Upper lobe of left lung (tissue), 4 donors: Measurements from ENCODE around the gene MYO7A.

ENCODE experiments used
- EP300 ChIP-seq, 4 donors: sonication (generic); formaldehyde crosslinking; IDR thresholded peaks; one replicate each; pipeline ENCODE4 v1.5.1; 2017; ENCODE audit warnings: antibody characterized with exemption in 4 of 4, control low read depth in 2 of 4
- POLR2A ChIP-seq, 4 donors: fragments of 450-650 bp; IDR thresholded peaks; one replicate each; pipeline ENCODE4 v1.5.1; 2016 to 2017; ENCODE audit warnings: antibody characterized with exemption in 4 of 4, mild to moderate bottlenecking in 2 of 4
- POLR2AphosphoS5 ChIP-seq, 2 donors: sonication (generic); formaldehyde crosslinking; IDR thresholded peaks; one replicate each; pipeline ENCODE4 v1.5.1; 2017; ENCODE audit warnings: antibody characterized with exemption in 2 of 2
- TF ChIP-seq, protein P1 (sequence below), 6 experiments: fragments of 450-650 bp in 4 of 6; fragments of 200-600 bp in 2 of 6; sonication (generic) in 2 of 6; IDR thresholded peaks; one replicate each; pipeline ENCODE4 v1.5.1; 2016 to 2019; ENCODE audit warnings: antibody characterized with exemption in 6 of 6

DNA sequence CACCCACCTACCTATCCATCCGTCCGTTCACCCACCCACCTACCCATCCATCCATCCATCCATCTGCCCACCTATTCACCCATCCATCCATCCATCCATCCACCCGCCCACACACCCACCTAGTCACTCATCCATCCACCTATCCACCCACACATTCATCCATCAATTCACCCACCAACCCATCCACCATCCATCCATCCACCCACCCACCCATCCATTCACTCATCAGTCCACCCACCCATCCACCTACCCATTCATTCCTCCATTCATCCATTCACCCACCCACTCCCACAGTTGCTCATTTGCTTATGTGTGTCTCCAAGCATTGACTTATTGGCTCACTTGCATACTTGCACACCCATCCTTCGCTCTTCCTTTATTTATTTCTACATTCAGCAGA lies 50.1 kb downstream of the MYO7A start:
- TF ChIP-seq, protein P1, sequence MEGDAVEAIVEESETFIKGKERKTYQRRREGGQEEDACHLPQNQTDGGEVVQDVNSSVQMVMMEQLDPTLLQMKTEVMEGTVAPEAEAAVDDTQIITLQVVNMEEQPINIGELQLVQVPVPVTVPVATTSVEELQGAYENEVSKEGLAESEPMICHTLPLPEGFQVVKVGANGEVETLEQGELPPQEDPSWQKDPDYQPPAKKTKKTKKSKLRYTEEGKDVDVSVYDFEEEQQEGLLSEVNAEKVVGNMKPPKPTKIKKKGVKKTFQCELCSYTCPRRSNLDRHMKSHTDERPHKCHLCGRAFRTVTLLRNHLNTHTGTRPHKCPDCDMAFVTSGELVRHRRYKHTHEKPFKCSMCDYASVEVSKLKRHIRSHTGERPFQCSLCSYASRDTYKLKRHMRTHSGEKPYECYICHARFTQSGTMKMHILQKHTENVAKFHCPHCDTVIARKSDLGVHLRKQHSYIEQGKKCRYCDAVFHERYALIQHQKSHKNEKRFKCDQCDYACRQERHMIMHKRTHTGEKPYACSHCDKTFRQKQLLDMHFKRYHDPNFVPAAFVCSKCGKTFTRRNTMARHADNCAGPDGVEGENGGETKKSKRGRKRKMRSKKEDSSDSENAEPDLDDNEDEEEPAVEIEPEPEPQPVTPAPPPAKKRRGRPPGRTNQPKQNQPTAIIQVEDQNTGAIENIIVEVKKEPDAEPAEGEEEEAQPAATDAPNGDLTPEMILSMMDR (IDR thresholded peaks at IDR 0.05), result no peak
- TF ChIP-seq POLR2A (IDR thresholded peaks at IDR 0.05), result no peak
- TF ChIP-seq EP300 (IDR thresholded peaks at IDR 0.05), result no peak
- TF ChIP-seq POLR2AphosphoS5 (IDR thresholded peaks at IDR 0.05), result no peak
